CD14-positive monocyte (primary cell): ENCODE data around the gene MED8. TPM values are rescaled to one million over a fixed set of nuclear protein-coding genes. Genes with fewer than 3 reads are reported as not detected.

Experiments used
- DNase-seq, 3 donors: peaks; one replicate each; pipeline ENCODE4 v3.0.0-alpha.2; 2011 to 2022
- H2AFZ ChIP-seq: 2 replicates; pipeline ENCODE4 v1.6.0; 2012; ENCODE audit warnings: mild to moderate bottlenecking, low read depth, low read length, inconsistent platforms; ENCODE audit not compliant: insufficient read depth, poor library complexity, severe bottlenecking
- H3K27ac ChIP-seq, 2 donors: 1 replicate in 1 of 2; 2 replicates in 1 of 2; pipeline ENCODE4 v1.5.1; 2012 to 2013; ENCODE audit warnings: low read length in 2 of 2, control low read depth in 1 of 2, inconsistent platforms in 1 of 2, low read depth in 1 of 2, mild to moderate bottlenecking in 1 of 2
- H3K27me3 ChIP-seq, 2 donors: one replicate each; pipeline versions ENCODE4 v1.6.0 to v1.6.1; 2011 to 2013; ENCODE audit warnings: low read length in 2 of 2; ENCODE audit not compliant: control insufficient read depth in 2 of 2, insufficient read depth in 2 of 2
- H3K36me3 ChIP-seq, 2 donors: replicated peaks in 1 of 2; 1 replicate in 1 of 2; 2 replicates in 1 of 2; pipeline versions ENCODE4 v1.5.1 to v1.6.1; 2012 to 2013; ENCODE audit warnings: low read length in 2 of 2, control low read depth in 1 of 2, inconsistent platforms in 1 of 2, mild to moderate bottlenecking in 1 of 2; ENCODE audit not compliant: insufficient read depth in 2 of 2, control insufficient read depth in 1 of 2
- H3K4me1 ChIP-seq, 2 donors: 1 replicate in 1 of 2; 2 replicates in 1 of 2; pipeline versions ENCODE4 v1.5.1 to v1.6.1; 2012 to 2013; ENCODE audit warnings: low read length in 2 of 2, control low read depth in 1 of 2, inconsistent platforms in 1 of 2, mild to moderate bottlenecking in 1 of 2, moderate library complexity in 1 of 2; ENCODE audit not compliant: insufficient read depth in 2 of 2, control insufficient read depth in 1 of 2
- H3K4me2 ChIP-seq: replicated peaks from 2 replicates; pipeline ENCODE3; 2012; ENCODE audit warnings: low read length, moderate library complexity, mild to moderate bottlenecking; ENCODE audit not compliant: poor library complexity, severe bottlenecking; ENCODE audit errors: extremely low read depth
- H3K4me3 ChIP-seq, 3 experiments: fragments of 200-600 bp in 1 of 3; sonication (generic) in 1 of 3; replicated peaks in 1 of 3; 1 replicate in 2 of 3; 2 replicates in 1 of 3; pipeline ENCODE4 v1.5.1; 2011 to 2013; ENCODE audit warnings: low read length in 3 of 3, mild to moderate bottlenecking in 3 of 3, control low read depth in 2 of 3, low read depth in 2 of 3, inconsistent platforms in 1 of 3, moderate library complexity in 1 of 3
- H3K79me2 ChIP-seq: 2 replicates; pipeline ENCODE4 v1.6.0; 2012; ENCODE audit warnings: mild to moderate bottlenecking, control low read depth, inconsistent platforms, low read length, moderate library complexity; ENCODE audit not compliant: insufficient read depth
- H3K9ac ChIP-seq: 2 replicates; pipeline ENCODE4 v1.6.0; 2017; ENCODE audit warnings: low read length, mild to moderate bottlenecking; ENCODE audit not compliant: insufficient read depth, poor library complexity, severe bottlenecking
- H3K9me3 ChIP-seq, 2 donors: replicated peaks in 1 of 2; 1 replicate in 1 of 2; 2 replicates in 1 of 2; pipeline versions ENCODE4 v1.5.1 to v1.6.1; 2012 to 2013; ENCODE audit warnings: low read length in 2 of 2, control low read depth in 1 of 2; ENCODE audit not compliant: control insufficient read depth in 1 of 2, insufficient read depth in 1 of 2
- H4K20me1 ChIP-seq: 2 replicates; pipeline ENCODE4 v1.6.0; 2012; ENCODE audit warnings: mild to moderate bottlenecking, low read length, control low read depth, moderate library complexity; ENCODE audit not compliant: insufficient read depth
- H3K27ac Mint-ChIP-seq, 7 donors: one replicate each; pipeline ENCODE4 v1.8.0; 2020; ENCODE audit warnings: mild to moderate bottlenecking in 7 of 7, mixed read lengths in 7 of 7, moderate library complexity in 6 of 7, inconsistent platforms in 2 of 7
- H3K27me3 Mint-ChIP-seq, 3 donors: one replicate each; pipeline ENCODE4 v1.8.0; 2021 to 2022; ENCODE audit warnings: low read depth in 3 of 3, mild to moderate bottlenecking in 3 of 3, mixed read lengths in 3 of 3, moderate library complexity in 3 of 3, inconsistent platforms in 1 of 3
- H3K36me3 Mint-ChIP-seq, 2 donors: one replicate each; pipeline ENCODE4 v1.8.0; 2020; ENCODE audit warnings: mixed read lengths in 2 of 2, inconsistent platforms in 1 of 2, mild to moderate bottlenecking in 1 of 2
- H3K4me1 Mint-ChIP-seq: one replicate; pipeline ENCODE4 v1.8.0; 2020; ENCODE audit warnings: mild to moderate bottlenecking, mixed read lengths
- H3K4me3 Mint-ChIP-seq, 2 donors: one replicate each; pipeline ENCODE4 v1.8.0; 2020; ENCODE audit warnings: mild to moderate bottlenecking in 2 of 2, mixed read lengths in 2 of 2, moderate library complexity in 1 of 2
- H3K9me3 Mint-ChIP-seq, 7 donors: one replicate each; pipeline ENCODE4 v1.8.0; 2020 to 2022; ENCODE audit warnings: mixed read lengths in 7 of 7, mild to moderate bottlenecking in 6 of 7, moderate library complexity in 6 of 7, inconsistent platforms in 2 of 7
- WGBS: methylation state at CpG from one replicate; pipeline ENCODE4 v1.1.5; 2013; ENCODE audit warnings: missing lambda C conversion rate; ENCODE audit not compliant: insufficient coverage; 5-methylcytosine and 5-hydroxymethylcytosine counted together
- intact Hi-C, 2 donors: fragments of 100-400 bp; cut with micrococcal nuclease; formaldehyde crosslinking; loops; one replicate each; pipeline versions ENCODE4 v1.15.0 to v1.15.1; 2023
- polyA plus RNA-seq, 3 donors: library from polyadenylated mRNA; depleted of rRNA in 1 of 3; unstranded in 2 of 3; stranded (reverse) in 1 of 3; fragments of 300-500 nt in 2 of 3; fragments of >200 nt in 1 of 3; fragmentation: Illumina TruSeq in 2 of 3; gene quantifications; 1 replicate in 2 of 3; 2 replicates in 1 of 3; pipeline ENCODE4 v1.2.3, GENCODE V29; 2012 to 2021
- TF ChIP-seq, protein P1 (sequence below): fragments of 200-600 bp; IDR thresholded peaks from one replicate; pipeline ENCODE4 v1.8.0; 2022; ENCODE audit warnings: antibody characterized with exemption, mild to moderate bottlenecking

The MED8 gene
- polyA plus RNA-seq, 3 donors, result 16.6 to 41.8 (median 40.7) TPM

DNA sequence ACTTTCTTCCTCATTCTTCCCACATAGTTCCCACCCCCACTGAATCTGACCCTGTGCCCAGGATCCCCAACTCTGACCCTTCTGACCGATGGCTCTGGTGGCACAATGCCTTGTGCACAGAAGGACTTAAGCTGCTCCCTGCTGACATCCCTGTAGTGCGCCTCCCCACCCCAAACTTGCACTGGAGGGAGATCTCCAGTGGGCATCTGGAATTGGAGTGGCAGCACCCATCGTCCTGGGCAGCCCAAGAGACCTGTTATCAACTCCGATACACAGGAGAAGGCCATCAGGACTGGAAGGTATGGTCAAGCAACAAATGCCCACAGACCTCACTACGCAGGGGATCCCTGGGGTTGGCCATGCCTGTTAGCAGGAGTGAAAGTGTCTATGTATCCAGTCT lies 43.0 kb downstream of the MED8 start:
- Histone ChIP-seq H3K4me3 (no peak overlapping the region), H2AFZ (no peak overlapping the region), H3K79me2 (no peaks in the 10 kb centered on the region), H4K20me1 (no peaks in the 10 kb centered on the region), H3K36me3 (no peaks in the 10 kb centered on the region), H3K9me3 (no peaks in the 10 kb centered on the region), H3K27me3 (no peaks in the 10 kb centered on the region), H3K27ac (no peak overlapping the region), H3K4me2 (no peak overlapping the region), H3K9ac (no peak overlapping the region), H3K4me1 (no peaks in the 10 kb centered on the region)
- 92% methylated on average over 3 of the region's 5 CpGs for WGBS
- H3K27me3 Mint-ChIP-seq, result peaks cover 0 to 5% (median 2%) of the 10 kb centered on the region in 3 donors
- TF ChIP-seq, protein P1, sequence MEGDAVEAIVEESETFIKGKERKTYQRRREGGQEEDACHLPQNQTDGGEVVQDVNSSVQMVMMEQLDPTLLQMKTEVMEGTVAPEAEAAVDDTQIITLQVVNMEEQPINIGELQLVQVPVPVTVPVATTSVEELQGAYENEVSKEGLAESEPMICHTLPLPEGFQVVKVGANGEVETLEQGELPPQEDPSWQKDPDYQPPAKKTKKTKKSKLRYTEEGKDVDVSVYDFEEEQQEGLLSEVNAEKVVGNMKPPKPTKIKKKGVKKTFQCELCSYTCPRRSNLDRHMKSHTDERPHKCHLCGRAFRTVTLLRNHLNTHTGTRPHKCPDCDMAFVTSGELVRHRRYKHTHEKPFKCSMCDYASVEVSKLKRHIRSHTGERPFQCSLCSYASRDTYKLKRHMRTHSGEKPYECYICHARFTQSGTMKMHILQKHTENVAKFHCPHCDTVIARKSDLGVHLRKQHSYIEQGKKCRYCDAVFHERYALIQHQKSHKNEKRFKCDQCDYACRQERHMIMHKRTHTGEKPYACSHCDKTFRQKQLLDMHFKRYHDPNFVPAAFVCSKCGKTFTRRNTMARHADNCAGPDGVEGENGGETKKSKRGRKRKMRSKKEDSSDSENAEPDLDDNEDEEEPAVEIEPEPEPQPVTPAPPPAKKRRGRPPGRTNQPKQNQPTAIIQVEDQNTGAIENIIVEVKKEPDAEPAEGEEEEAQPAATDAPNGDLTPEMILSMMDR, result no peak
- H3K4me3 Mint-ChIP-seq, result no peak overlapping the region
- intact Hi-C loops, result no loop called here
- H3K4me1 Mint-ChIP-seq, result peaks cover 10% of the 10 kb centered on the region
- DNase-seq, result no peak
- no peak overlapping the region for H3K27ac Mint-ChIP-seq
- H3K9me3 Mint-ChIP-seq, result no peaks in the 10 kb centered on the region
- H3K36me3 Mint-ChIP-seq, result no peaks in the 10 kb centered on the region

GRCh38 chr1:43345120-43345519 lies 44.5 kb downstream of the MED8 start:
- Mint-ChIP-seq H3K36me3 (no peaks in the 10 kb centered on the region), H3K4me3 (no peak overlapping the region), H3K27me3 (peaks cover 0 to 5% (median 2%) of the 10 kb centered on the region in 3 donors), H3K4me1 (peaks cover 10% of the 10 kb centered on the region), H3K9me3 (peaks cover 0 to 2% (median 0%) of the 10 kb centered on the region in 7 donors), H3K27ac (no peak overlapping the region)
- no peak overlapping the region for H3K27ac ChIP-seq
- no peaks in the 10 kb centered on the region for H3K79me2 ChIP-seq
- H3K9me3 ChIP-seq, result no peaks in the 10 kb centered on the region
- no peaks in the 10 kb centered on the region for H3K4me1 ChIP-seq
- H3K9ac ChIP-seq, result no peak overlapping the region
- no peak overlapping the region for H3K4me2 ChIP-seq
- DNase-seq, result no peak
- 53% methylated on average over 3 of the region's 3 CpGs for WGBS
- no peaks in the 10 kb centered on the region for H3K36me3 ChIP-seq
- TF ChIP-seq, protein P1, result no peak
- H3K27me3 ChIP-seq, result no peaks in the 10 kb centered on the region
- intact Hi-C loops, result no loop called here
- H3K4me3 ChIP-seq, result no peak overlapping the region
- H2AFZ ChIP-seq, result no peak overlapping the region
- H4K20me1 ChIP-seq, result no peaks in the 10 kb centered on the region
